HG03457 (cell line): ENCODE data around the gene MYO1E.

Source experiments
- ATAC-seq: cut with Tn5 transposase; IDR thresholded peaks from one replicate; pipeline ENCODE4 v1.9.1; 2021; ENCODE audit warnings: moderate number of reproducible peaks; ENCODE audit not compliant: unreplicated experiment

Gene MYO1E

DNA sequence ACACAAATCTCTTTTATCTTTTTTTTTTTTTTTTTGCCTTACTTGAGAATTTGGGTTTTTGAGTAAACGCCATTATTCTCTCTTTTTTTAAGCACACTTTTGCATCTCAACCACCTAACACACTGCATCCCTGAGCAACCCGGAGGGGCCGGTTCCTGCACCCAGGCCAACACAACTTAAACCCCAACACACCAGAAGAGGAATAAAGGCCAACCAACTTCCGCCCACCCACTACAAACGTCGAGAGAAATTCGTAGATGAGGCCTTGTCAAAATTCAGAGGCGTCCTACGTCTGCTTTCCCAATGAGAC lies 268.1 kb downstream of the MYO1E start:
- ATAC-seq, result no peak

DNA sequence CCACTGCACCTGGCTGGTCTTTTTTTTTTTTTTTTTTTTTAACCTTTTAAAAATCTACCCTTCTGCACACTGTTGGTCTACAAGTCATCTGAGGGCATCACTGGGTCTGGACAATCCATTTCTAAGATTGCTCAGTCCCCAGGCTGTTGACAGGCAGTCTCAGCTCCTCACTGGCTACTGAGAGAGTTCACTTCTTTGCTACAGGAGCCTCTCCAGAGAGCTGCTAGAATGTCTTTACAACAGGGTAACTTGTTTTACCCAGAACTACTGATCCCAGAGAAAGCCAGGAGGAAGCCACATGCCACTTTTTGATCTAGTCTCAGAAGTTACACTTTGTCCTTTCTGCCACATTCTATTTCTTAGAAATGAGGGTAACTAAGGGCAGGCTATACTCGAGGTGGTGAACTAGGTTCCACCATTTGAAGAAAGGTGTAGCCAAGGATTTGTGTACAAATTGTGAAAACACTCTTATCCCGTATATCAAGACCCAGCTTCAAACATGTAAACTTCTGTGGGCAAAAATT lies 273.4 kb downstream of the MYO1E start:
- ATAC-seq, result no peak

DNA sequence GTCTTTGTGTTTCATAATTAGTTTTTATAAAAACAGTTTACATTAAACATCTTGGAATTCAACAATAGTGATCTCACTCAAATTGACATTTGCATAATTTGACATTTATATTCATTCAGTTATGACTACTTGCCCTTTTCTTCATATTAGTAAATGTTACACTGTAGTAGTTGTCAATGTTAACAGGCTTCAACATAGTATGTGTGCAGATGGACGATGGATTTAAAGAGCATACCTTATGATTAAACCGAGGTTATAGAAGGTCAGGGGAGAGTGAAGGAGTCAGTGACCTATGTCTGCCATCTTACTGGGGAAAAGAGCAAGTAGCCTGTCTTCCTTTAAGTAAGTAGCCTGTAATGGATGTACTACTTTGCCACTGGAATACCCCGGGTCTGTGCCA lies 276.2 kb downstream of the MYO1E start:
- no peak for ATAC-seq

DNA sequence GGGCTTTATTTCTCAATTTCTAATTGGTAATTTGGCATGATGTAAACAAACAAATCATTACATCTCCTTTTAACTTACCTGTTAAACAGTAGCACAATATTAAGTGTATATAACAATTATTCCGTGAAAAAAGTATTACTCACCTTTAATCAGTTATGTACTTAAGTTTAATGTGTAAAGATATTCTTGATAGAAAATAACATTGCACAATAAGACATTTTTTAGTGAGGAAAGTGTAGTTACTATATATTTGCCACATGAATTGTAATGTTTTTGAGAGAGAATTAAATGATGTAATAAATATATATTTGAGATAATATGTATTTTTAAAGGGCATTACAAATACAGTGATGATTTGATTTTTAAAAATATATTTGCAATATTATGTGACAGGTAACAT lies 278.6 kb downstream of the MYO1E start:
- ATAC-seq, result no peak

DNA sequence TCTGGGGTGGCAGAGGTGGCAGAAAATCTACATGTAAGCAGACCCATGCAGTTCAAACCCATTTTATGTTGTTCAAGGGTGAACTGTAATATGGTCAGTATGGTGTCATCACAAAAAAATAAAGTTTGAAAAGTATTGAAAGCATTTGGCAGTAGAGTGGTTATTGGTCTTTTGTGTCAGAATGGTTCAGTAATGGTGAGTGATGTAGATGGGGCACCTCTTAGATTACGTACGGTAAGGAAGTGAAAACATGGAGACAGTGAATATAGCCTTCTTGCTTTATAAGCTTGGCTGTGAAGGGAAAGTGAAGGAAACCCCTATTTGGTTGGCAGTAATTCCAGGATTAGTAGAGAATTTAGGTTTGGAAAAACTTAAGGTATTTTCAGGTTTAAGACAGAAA lies 284.9 kb downstream of the MYO1E start:
- ATAC-seq, result no peak
